OCI-LY1 (cell line): ENCODE data around the gene CDH1.

ENCODE experiments used
- H2AFZ ChIP-seq: fragments of 200-600 bp; sonication (generic), shearing (Covaris generic); 2 replicates; pipeline ENCODE4 v1.6.0; 2014; ENCODE audit warnings: antibody characterized with exemption, mild to moderate bottlenecking, low read length
- H3F3A ChIP-seq: fragments of 200-600 bp; sonication (generic), shearing (Covaris generic); 2 replicates; pipeline ENCODE4 v1.6.0; 2014; ENCODE audit warnings: mild to moderate bottlenecking, antibody characterized with exemption, low read length, moderate library complexity; ENCODE audit not compliant: insufficient read depth
- H3K27ac ChIP-seq: fragments of 200-600 bp; sonication (generic); 2 replicates; pipeline ENCODE4 v1.5.1; 2014; ENCODE audit warnings: low read length, mixed run types, mild to moderate bottlenecking, low read depth; ENCODE audit not compliant: poor library complexity, severe bottlenecking
- H3K27me3 ChIP-seq: fragments of 200-600 bp; sonication (generic); 2 replicates; pipeline ENCODE4 v1.6.0; 2014; ENCODE audit warnings: antibody characterized with exemption, mild to moderate bottlenecking, low read length, moderate library complexity; ENCODE audit not compliant: insufficient read depth
- H3K36me3 ChIP-seq: fragments of 200-600 bp; sonication (generic); 2 replicates; pipeline ENCODE4 v1.6.1; 2014; ENCODE audit warnings: mild to moderate bottlenecking, antibody characterized with exemption, low read length, moderate library complexity, mixed read lengths; ENCODE audit not compliant: insufficient read depth
- H3K4me1 ChIP-seq: fragments of 200-600 bp; sonication (generic); 2 replicates; pipeline ENCODE4 v1.5.1; 2014; ENCODE audit warnings: mild to moderate bottlenecking, low read length, moderate library complexity; ENCODE audit not compliant: insufficient read depth, severe bottlenecking
- H3K4me2 ChIP-seq: fragments of 200-600 bp; sonication (generic), shearing (Covaris generic); 2 replicates; pipeline ENCODE4 v1.6.1; 2014; ENCODE audit warnings: low read length
- H3K4me3 ChIP-seq: fragments of 200-600 bp; sonication (generic); 2 replicates; pipeline ENCODE4 v1.5.1; 2014; ENCODE audit warnings: low read length, low read depth, mild to moderate bottlenecking, mixed read lengths; ENCODE audit not compliant: poor library complexity, severe bottlenecking
- H3K79me2 ChIP-seq: fragments of 200-600 bp; shearing (Covaris generic); 2 replicates; pipeline ENCODE4 v1.6.1; 2016; ENCODE audit warnings: mixed run types, low read length, mixed read lengths; ENCODE audit not compliant: insufficient read depth
- H3K9ac ChIP-seq: fragments of 200-600 bp; sonication (generic), shearing (Covaris generic); 2 replicates; pipeline ENCODE4 v1.6.1; 2014; ENCODE audit warnings: mild to moderate bottlenecking, low read length, mixed read lengths
- H3K9me2 ChIP-seq: fragments of 200-600 bp; sonication (generic), shearing (Covaris generic); 2 replicates; pipeline ENCODE4 v1.6.1; 2014; ENCODE audit warnings: low read depth, mild to moderate bottlenecking, low read length, mixed read lengths
- H3K9me3 ChIP-seq: fragments of 200-600 bp; shearing (Covaris generic); 2 replicates; pipeline ENCODE4 v1.6.1; 2014; ENCODE audit warnings: low read length, mixed read lengths
- H4K20me1 ChIP-seq: fragments of 200-600 bp; sonication (generic), shearing (Covaris generic); 2 replicates; pipeline ENCODE4 v1.6.0; 2016; ENCODE audit warnings: mild to moderate bottlenecking, low read length; ENCODE audit not compliant: insufficient read depth
- EZH2 ChIP-seq: fragments of 200-600 bp; sonication (generic), shearing (Covaris generic); IDR thresholded peaks from 2 replicates; pipeline ENCODE4 v1.8.0; 2017; ENCODE audit warnings: borderline replicate concordance, mixed run types, mild to moderate bottlenecking, antibody characterized with exemption, low read length, moderate library complexity, mixed read lengths
- TF ChIP-seq, protein P1 (sequence below): fragments of 200-600 bp; sonication (generic), shearing (Covaris generic); IDR thresholded peaks from 2 replicates; pipeline ENCODE4 v1.5.1; 2017; ENCODE audit warnings: mild to moderate bottlenecking, antibody characterized with exemption, low read length, moderate library complexity, mixed read lengths

CDH1 gene

DNA sequence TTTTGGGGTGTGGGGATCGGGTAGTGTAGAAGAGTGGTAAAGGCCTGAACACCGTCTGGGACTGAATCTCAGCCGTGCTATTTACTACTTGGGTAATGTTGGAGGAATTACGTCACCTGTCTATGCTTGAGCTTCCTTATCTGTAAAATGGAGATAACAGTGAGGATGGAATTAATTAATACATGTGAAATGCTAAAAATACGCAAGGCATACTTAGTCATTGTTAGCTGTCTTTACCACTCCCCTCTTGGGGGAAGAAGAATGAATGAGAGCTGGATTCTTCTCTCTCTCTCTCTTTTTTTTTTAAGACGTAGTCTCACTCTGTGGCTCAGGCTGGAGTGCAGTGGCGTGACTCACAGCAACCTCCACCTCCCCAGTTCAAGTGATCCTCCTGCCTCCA, 65.1 kb downstream of the CDH1 start:
- no peak overlapping the region for H3K9ac ChIP-seq
- TF ChIP-seq, protein P1, sequence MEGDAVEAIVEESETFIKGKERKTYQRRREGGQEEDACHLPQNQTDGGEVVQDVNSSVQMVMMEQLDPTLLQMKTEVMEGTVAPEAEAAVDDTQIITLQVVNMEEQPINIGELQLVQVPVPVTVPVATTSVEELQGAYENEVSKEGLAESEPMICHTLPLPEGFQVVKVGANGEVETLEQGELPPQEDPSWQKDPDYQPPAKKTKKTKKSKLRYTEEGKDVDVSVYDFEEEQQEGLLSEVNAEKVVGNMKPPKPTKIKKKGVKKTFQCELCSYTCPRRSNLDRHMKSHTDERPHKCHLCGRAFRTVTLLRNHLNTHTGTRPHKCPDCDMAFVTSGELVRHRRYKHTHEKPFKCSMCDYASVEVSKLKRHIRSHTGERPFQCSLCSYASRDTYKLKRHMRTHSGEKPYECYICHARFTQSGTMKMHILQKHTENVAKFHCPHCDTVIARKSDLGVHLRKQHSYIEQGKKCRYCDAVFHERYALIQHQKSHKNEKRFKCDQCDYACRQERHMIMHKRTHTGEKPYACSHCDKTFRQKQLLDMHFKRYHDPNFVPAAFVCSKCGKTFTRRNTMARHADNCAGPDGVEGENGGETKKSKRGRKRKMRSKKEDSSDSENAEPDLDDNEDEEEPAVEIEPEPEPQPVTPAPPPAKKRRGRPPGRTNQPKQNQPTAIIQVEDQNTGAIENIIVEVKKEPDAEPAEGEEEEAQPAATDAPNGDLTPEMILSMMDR: no peak
- TF ChIP-seq EZH2: no peak
- H3F3A ChIP-seq: no peaks in the 10 kb centered on the region
- H3K27ac ChIP-seq: no peak overlapping the region
- no peak overlapping the region for H3K4me2 ChIP-seq
- no peaks in the 10 kb centered on the region for H3K9me3 ChIP-seq
- no peaks in the 10 kb centered on the region for H3K9me2 ChIP-seq
- H3K79me2 ChIP-seq: no peaks in the 10 kb centered on the region
- H3K4me1 ChIP-seq: no peaks in the 10 kb centered on the region
- no peaks in the 10 kb centered on the region for H3K27me3 ChIP-seq
- H3K4me3 ChIP-seq: no peak overlapping the region
- H4K20me1 ChIP-seq: no peaks in the 10 kb centered on the region
- H2AFZ ChIP-seq: no peak overlapping the region
- H3K36me3 ChIP-seq: no peaks in the 10 kb centered on the region

DNA sequence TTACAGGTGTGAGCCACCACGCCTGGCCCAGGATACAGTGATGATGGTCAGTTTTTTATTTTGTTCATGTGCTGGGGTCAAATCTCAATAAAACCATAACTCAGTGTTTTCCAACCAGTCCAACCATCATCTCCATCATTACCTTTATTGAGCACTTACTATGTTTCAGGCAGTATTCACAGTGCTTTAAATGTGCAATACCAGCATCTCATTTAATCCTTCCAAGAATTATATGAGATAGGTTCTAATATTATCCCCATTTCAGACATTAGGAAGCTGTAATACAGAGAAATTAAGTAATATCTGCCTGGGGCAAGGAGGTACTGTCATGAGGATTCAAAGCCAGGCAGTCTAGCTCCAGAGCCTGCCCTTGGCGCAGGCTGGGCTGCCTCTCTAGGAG, 69.3 kb downstream of the CDH1 start:
- no peak overlapping the region for H3K9ac ChIP-seq
- TF ChIP-seq, protein P1: no peak
- TF ChIP-seq EZH2: no peak
- H3K4me2 ChIP-seq: no peak overlapping the region
- H4K20me1 ChIP-seq: no peaks in the 10 kb centered on the region
- H3F3A ChIP-seq: no peaks in the 10 kb centered on the region
- H3K27ac ChIP-seq: no peak overlapping the region
- no peaks in the 10 kb centered on the region for H3K36me3 ChIP-seq
- no peaks in the 10 kb centered on the region for H3K9me2 ChIP-seq
- H2AFZ ChIP-seq: no peak overlapping the region
- H3K9me3 ChIP-seq: no peaks in the 10 kb centered on the region; the same call in 1 of the 2 replicates
- no peak overlapping the region for H3K4me3 ChIP-seq
- no peaks in the 10 kb centered on the region; the same call in 1 of the 2 replicates for H3K27me3 ChIP-seq
- H3K4me1 ChIP-seq: no peaks in the 10 kb centered on the region
- no peaks in the 10 kb centered on the region for H3K79me2 ChIP-seq

DNA sequence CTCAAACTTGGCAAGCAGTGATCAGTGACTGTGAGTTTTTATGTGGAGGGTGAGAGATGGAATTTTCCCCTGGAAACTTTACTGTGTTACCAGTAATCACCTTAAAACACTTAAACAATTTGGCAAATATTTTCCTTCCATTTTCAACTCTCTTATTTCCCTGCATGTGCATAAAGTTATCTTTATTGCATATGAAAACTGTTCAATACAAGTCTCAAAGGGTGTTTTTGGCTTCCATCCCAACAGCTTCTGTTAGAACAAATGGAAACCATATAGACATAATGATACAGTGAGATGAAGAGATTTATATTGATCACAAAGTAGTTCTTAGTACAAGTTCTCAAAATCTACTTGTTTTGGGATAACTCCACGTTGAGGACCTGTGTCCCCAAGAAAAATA, 69.9 kb downstream of the CDH1 start:
- no peak overlapping the region for H3K27ac ChIP-seq
- no peak overlapping the region for H3K9ac ChIP-seq
- H4K20me1 ChIP-seq: no peaks in the 10 kb centered on the region
- no peaks in the 10 kb centered on the region; the same call in 1 of the 2 replicates for H3K27me3 ChIP-seq
- TF ChIP-seq, protein P1: no peak
- no peak for TF ChIP-seq EZH2
- no peaks in the 10 kb centered on the region for H3K36me3 ChIP-seq
- no peaks in the 10 kb centered on the region for H3K4me1 ChIP-seq
- no peaks in the 10 kb centered on the region for H3F3A ChIP-seq
- no peak overlapping the region for H3K4me2 ChIP-seq
- no peak overlapping the region for H3K4me3 ChIP-seq
- no peak overlapping the region for H2AFZ ChIP-seq
- no peaks in the 10 kb centered on the region for H3K9me2 ChIP-seq
- H3K9me3 ChIP-seq: no peaks in the 10 kb centered on the region; the same call in 1 of the 2 replicates
- no peaks in the 10 kb centered on the region for H3K79me2 ChIP-seq
